ENCODE measurements around the gene ZNF772.

ZNF772 gene

DNA sequence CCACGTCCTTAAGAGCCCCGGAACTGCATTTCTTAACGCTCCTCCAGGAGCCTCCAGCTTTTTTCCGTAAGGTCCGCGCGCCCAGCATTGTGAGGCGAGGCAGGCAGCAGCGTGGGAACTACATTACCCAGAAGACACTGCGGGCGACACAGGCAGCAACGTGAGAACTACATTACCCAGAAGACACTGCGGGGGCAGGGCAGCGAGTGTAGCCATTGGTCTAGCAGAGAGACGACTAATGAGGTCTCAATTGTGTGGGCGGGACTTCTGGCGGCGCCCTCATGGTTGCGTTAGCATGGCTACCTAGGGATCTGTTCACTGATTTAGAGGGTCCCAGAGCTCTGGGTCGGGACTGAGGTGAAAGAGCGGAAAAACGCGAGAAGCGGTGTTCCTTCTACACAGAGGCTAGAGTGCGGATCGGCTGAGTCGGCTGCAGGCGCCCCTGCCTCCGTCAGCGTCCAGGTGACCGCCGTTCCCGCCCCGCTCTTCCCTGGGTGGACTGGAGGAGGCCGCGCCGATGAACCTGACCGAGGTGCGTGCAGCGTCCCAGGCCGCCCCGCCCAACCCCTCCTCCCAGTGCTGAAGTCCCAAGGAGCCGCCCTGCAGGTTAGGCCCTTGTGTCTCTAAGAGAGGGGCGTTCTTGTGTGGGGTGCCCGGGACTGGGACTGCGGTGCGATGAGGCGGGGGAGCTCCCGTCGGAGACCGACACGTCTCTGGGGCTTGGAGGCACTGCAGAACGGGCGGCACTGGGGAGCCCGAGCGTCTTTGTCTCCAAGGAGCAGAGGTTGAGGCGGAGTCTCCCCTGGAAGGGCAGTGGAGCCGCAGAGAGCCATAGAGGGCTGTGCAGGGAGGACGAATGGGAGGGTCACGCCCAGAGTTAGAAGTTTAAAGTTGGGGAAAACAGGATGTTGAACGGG, 42.0 kb downstream of the ZNF772 start, which contains the start of gene ZNF749:
TSS of gene ZNF749 (plus strand) at position 264 of the 917 bp plus-strand sequence. CDS start at position 518, 254 bp downstream.
- Histone ChIP-seq H3K27me3 (ENCODE audit: control insufficient read depth in 1 of 2, insufficient read depth in 1 of 2, low read length in 2 of 2) (no peaks in the 10 kb centered on the region), H3K9me3 (ENCODE audit: control insufficient read depth, low read length) (no peaks in the 10 kb centered on the region), H2BK12ac (ENCODE audit: low read length in 2 of 2) (peak within 1 kb of the TSS in 1 of 2 experiments; percentile 57), H3K14ac (ENCODE audit: low read length in 2 of 2) (peak within 1 kb of the TSS in 1 of 2 experiments; percentile 63), H2BK15ac (ENCODE audit: low read depth, poor library complexity, severe bottlenecking) (no peak within 1 kb of the TSS), H2AFZ (ENCODE audit: low read depth, low read length) (peak within 1 kb of the TSS; percentile 95), H3K4me2 (ENCODE audit: low read length, poor library complexity, severe bottlenecking) (peak within 1 kb of the TSS; percentile 96), H3K9ac (ENCODE audit: low read length) (peak within 1 kb of the TSS; percentile 83), H3K79me1 (replicated peaks; ENCODE audit: low read length, poor library complexity, severe bottlenecking) (peaks cover 26% of the 10 kb centered on the region), H4K91ac (ENCODE audit: low read length) (no peak within 1 kb of the TSS), H3K4me1 (ENCODE audit: control insufficient read depth, insufficient read depth, low read depth, low read length) (peaks cover 2% of the 10 kb centered on the region), H3K36me3 (ENCODE audit: control insufficient read depth in 1 of 2, insufficient read depth in 2 of 2, low read depth in 1 of 2, low read length in 2 of 2) (peaks cover 20 to 23% of the 10 kb centered on the region in 2 experiments), H3K23ac (ENCODE audit: low read length in 2 of 2) (peak within 1 kb of the TSS in 1 of 2 experiments; percentile 17), H2BK120ac (ENCODE audit: low read depth, low read length) (no peak within 1 kb of the TSS), H4K8ac (ENCODE audit: low read length) (peak within 1 kb of the TSS; percentile 57), H3K27ac (ENCODE audit: low read length, poor library complexity, severe bottlenecking) (peak within 1 kb of the TSS; percentile 48), H3K4me3 (ENCODE audit: insufficient read depth in 1 of 2, low read depth in 1 of 2, low read length in 2 of 2) (peak within 1 kb of the TSS; percentile 83 to 90), H2BK5ac (ENCODE audit: low read depth, low read length, poor library complexity, severe bottlenecking) (peak within 1 kb of the TSS; percentile 59), H3K18ac (ENCODE audit: low read depth in 1 of 2, low read length in 2 of 2) (peak within 1 kb of the TSS in 1 of 2 experiments; percentile 96), H2AK5ac (ENCODE audit: low read length, severe bottlenecking) (no peak within 1 kb of the TSS), H3K4ac (ENCODE audit: low read depth in 1 of 2, low read length in 2 of 2) (peak within 1 kb of the TSS in 1 of 2 experiments; percentile 44)
- DNase-seq: peak; percentile 99
- WGBS: under 1% methylated on average over 61 of the region's 61 CpGs

DNA sequence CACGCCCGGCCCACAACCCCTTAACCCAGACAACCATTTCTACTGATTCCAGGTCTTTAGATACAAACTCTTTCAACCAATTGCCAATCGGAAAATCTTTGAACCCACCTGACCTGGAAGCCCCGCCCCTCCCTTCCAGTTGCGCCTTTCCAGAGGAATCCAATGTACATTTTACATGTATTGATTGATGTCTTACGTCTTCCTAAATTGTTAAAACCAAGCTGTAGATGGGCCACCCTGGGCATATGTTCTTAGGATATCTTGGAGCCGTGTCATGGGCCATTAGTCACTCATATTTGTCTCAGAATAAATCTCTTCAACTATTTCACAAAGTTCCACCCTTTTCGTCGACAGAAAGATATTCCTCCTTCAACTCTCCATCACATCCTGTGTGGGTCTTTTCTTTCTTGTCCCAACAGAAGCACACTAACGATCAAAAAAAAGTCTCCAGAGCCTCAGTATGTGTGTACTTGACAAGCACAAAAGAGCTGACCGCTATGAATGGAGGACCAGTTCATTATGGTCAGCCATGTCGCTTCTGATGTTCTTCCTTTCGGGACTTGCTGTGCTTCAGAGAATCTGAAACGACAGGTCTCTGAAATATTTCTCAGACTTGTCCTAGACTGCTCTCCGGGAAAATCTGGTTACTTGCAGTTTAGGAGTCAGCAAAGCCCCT, 42.8 kb downstream of the ZNF772 start:
- Histone ChIP-seq H3K23ac (ENCODE audit: low read length in 2 of 2) (no peak overlapping the region), H2BK5ac (ENCODE audit: low read depth, low read length, poor library complexity, severe bottlenecking) (no peak overlapping the region)

DNA sequence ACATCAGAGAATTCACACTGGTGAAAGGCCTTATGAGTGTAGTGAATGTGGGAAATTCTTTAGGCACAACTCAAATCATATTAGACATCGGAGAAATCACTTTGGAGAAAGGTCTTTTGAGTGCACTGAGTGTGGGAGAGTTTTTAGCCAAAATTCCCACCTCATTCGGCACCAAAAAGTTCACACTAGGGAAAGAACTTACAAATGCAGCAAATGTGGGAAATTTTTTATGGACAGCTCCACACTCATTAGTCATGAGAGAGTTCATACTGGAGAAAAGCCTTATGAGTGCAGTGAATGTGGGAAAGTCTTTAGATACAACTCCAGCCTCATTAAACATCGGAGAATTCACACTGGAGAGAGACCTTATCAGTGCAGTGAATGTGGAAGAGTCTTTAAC, 56.3 kb downstream of the ZNF772 start:
- DNase-seq: no peak
- no CpG with 5 or more reads among the region's 3 CpGs for WGBS

More for the DNA sequence above, 42.8 kb downstream of the ZNF772 start:
- no peak overlapping the region for H2AFZ ChIP-seq (ENCODE audit: low read depth, low read length)
- no peak overlapping the region for H4K91ac ChIP-seq (ENCODE audit: low read length)
- H3K14ac ChIP-seq (ENCODE audit: low read length in 2 of 2): no peak overlapping the region
- peak overlapping the region in 1 of 2 experiments; percentile 34 for H3K18ac ChIP-seq (ENCODE audit: low read depth in 1 of 2, low read length in 2 of 2)
- peak overlapping the region; percentile 27 for H4K8ac ChIP-seq (ENCODE audit: low read length)
- H3K4ac ChIP-seq (ENCODE audit: low read depth in 1 of 2, low read length in 2 of 2): peak overlapping the region in 1 of 2 experiments; percentile 38
- H3K27ac ChIP-seq (ENCODE audit: low read length, poor library complexity, severe bottlenecking): peak overlapping the region; percentile 28
- DNase-seq: no peak
- peaks cover 14 to 17% of the 10 kb centered on the region in 2 experiments for H3K36me3 ChIP-seq (ENCODE audit: control insufficient read depth in 1 of 2, insufficient read depth in 2 of 2, low read depth in 1 of 2, low read length in 2 of 2)
- H3K4me1 ChIP-seq (ENCODE audit: control insufficient read depth, insufficient read depth, low read depth, low read length): peaks cover 2% of the 10 kb centered on the region
- H3K4me2 ChIP-seq (ENCODE audit: low read length, poor library complexity, severe bottlenecking): peak overlapping the region; percentile 96
- H2BK15ac ChIP-seq (ENCODE audit: low read depth, poor library complexity, severe bottlenecking): no peak overlapping the region
- H3K9me3 ChIP-seq (ENCODE audit: control insufficient read depth, low read length): no peaks in the 10 kb centered on the region
- no peak overlapping the region for H2BK12ac ChIP-seq (ENCODE audit: low read length in 2 of 2)
- peak overlapping the region; percentile 83 to 90 for H3K4me3 ChIP-seq (ENCODE audit: insufficient read depth in 1 of 2, low read depth in 1 of 2, low read length in 2 of 2)
- H3K79me1 ChIP-seq (replicated peaks; ENCODE audit: low read length, poor library complexity, severe bottlenecking): peaks cover 18% of the 10 kb centered on the region
- WGBS: 39% methylated on average over 15 of the region's 15 CpGs
- H2BK120ac ChIP-seq (ENCODE audit: low read depth, low read length): no peak overlapping the region
- no peak overlapping the region for H2AK5ac ChIP-seq (ENCODE audit: low read length, severe bottlenecking)
- no peaks in the 10 kb centered on the region for H3K27me3 ChIP-seq (ENCODE audit: control insufficient read depth in 1 of 2, insufficient read depth in 1 of 2, low read length in 2 of 2)
- peak overlapping the region; percentile 83 for H3K9ac ChIP-seq (ENCODE audit: low read length)

DNA sequence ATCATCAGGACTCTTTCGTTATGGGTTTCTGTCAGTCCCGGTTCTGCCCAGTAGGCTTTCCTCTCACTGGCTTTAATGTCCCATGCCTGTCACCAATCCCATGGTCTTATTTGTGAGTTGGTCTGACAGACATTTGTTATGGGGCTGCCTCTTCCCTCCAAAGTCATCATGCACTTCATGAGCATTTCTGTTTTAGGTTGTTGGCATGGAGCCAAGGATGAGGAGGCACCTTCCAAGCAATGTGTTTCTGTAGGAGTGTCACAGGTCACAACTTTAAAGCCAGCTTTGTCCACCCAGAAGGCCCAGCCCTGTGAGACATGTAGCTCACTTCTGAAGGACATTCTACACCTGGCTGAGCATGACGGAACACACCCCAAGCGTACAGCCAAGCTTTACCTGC, 57.9 kb downstream of the ZNF772 start:
- Histone ChIP-seq H4K91ac (ENCODE audit: low read length) (no peak overlapping the region), H3K18ac (ENCODE audit: low read depth in 1 of 2, low read length in 2 of 2) (no peak overlapping the region), H2BK5ac (ENCODE audit: low read depth, low read length, poor library complexity, severe bottlenecking) (no peak overlapping the region), H3K27me3 (ENCODE audit: control insufficient read depth in 1 of 2, insufficient read depth in 1 of 2, low read length in 2 of 2) (no peaks in the 10 kb centered on the region), H2BK15ac (ENCODE audit: low read depth, poor library complexity, severe bottlenecking) (no peak overlapping the region), H3K14ac (ENCODE audit: low read length in 2 of 2) (no peak overlapping the region), H4K8ac (ENCODE audit: low read length) (no peak overlapping the region), H2BK12ac (ENCODE audit: low read length in 2 of 2) (no peak overlapping the region), H3K4ac (ENCODE audit: low read depth in 1 of 2, low read length in 2 of 2) (no peak overlapping the region), H2BK120ac (ENCODE audit: low read depth, low read length) (no peak overlapping the region), H3K4me1 (ENCODE audit: control insufficient read depth, insufficient read depth, low read depth, low read length) (no peaks in the 10 kb centered on the region), H3K9me3 (ENCODE audit: control insufficient read depth, low read length) (peaks cover 44% of the 10 kb centered on the region), H3K36me3 (ENCODE audit: control insufficient read depth in 1 of 2, insufficient read depth in 2 of 2, low read depth in 1 of 2, low read length in 2 of 2) (peaks cover 47 to 76% of the 10 kb centered on the region in 2 experiments), H3K79me1 (replicated peaks; ENCODE audit: low read length, poor library complexity, severe bottlenecking) (peaks cover 39% of the 10 kb centered on the region), H3K23ac (ENCODE audit: low read length in 2 of 2) (no peak overlapping the region), H3K27ac (ENCODE audit: low read length, poor library complexity, severe bottlenecking) (no peak overlapping the region), H2AFZ (ENCODE audit: low read depth, low read length) (no peak overlapping the region), H3K4me2 (ENCODE audit: low read length, poor library complexity, severe bottlenecking) (no peak overlapping the region), H3K9ac (ENCODE audit: low read length) (no peak overlapping the region), H3K4me3 (ENCODE audit: insufficient read depth in 1 of 2, low read depth in 1 of 2, low read length in 2 of 2) (peak overlapping the region in 1 of 2 experiments; percentile 2), H2AK5ac (ENCODE audit: low read length, severe bottlenecking) (no peak overlapping the region)
- WGBS: 100% methylated on average over 2 of the region's 4 CpGs
- no peak for DNase-seq

More for the DNA sequence above, 56.3 kb downstream of the ZNF772 start:
- Histone ChIP-seq H3K23ac (ENCODE audit: low read length in 2 of 2) (no peak overlapping the region), H4K91ac (ENCODE audit: low read length) (no peak overlapping the region), H2AFZ (ENCODE audit: low read depth, low read length) (no peak overlapping the region), H3K9me3 (ENCODE audit: control insufficient read depth, low read length) (peaks cover 44% of the 10 kb centered on the region), H4K8ac (ENCODE audit: low read length) (no peak overlapping the region), H3K27ac (ENCODE audit: low read length, poor library complexity, severe bottlenecking) (no peak overlapping the region), H2BK120ac (ENCODE audit: low read depth, low read length) (no peak overlapping the region), H3K27me3 (ENCODE audit: control insufficient read depth in 1 of 2, insufficient read depth in 1 of 2, low read length in 2 of 2) (no peaks in the 10 kb centered on the region), H3K18ac (ENCODE audit: low read depth in 1 of 2, low read length in 2 of 2) (no peak overlapping the region), H3K4ac (ENCODE audit: low read depth in 1 of 2, low read length in 2 of 2) (no peak overlapping the region), H2BK15ac (ENCODE audit: low read depth, poor library complexity, severe bottlenecking) (no peak overlapping the region), H2BK12ac (ENCODE audit: low read length in 2 of 2) (no peak overlapping the region), H3K4me2 (ENCODE audit: low read length, poor library complexity, severe bottlenecking) (no peak overlapping the region), H3K9ac (ENCODE audit: low read length) (no peak overlapping the region), H3K4me3 (ENCODE audit: insufficient read depth in 1 of 2, low read depth in 1 of 2, low read length in 2 of 2) (peak overlapping the region in 1 of 2 experiments; percentile 42), H3K79me1 (replicated peaks; ENCODE audit: low read length, poor library complexity, severe bottlenecking) (peaks cover 28% of the 10 kb centered on the region), H3K36me3 (ENCODE audit: control insufficient read depth in 1 of 2, insufficient read depth in 2 of 2, low read depth in 1 of 2, low read length in 2 of 2) (peaks cover 35 to 62% of the 10 kb centered on the region in 2 experiments), H3K4me1 (ENCODE audit: control insufficient read depth, insufficient read depth, low read depth, low read length) (no peaks in the 10 kb centered on the region), H2BK5ac (ENCODE audit: low read depth, low read length, poor library complexity, severe bottlenecking) (no peak overlapping the region), H3K14ac (ENCODE audit: low read length in 2 of 2) (no peak overlapping the region), H2AK5ac (ENCODE audit: low read length, severe bottlenecking) (no peak overlapping the region)

Data from mesenchymal stem cell (in vitro differentiated cells and primary cell).